GM21423 (cell line): Measurements from ENCODE around the gene CEACAM21.

Source experiments
- ATAC-seq: cut with Tn5 transposase; IDR thresholded peaks from one replicate; pipeline ENCODE4 v1.9.1; 2021; ENCODE audit warnings: mild to moderate bottlenecking, moderate library complexity; ENCODE audit not compliant: unreplicated experiment

CEACAM21 gene

DNA sequence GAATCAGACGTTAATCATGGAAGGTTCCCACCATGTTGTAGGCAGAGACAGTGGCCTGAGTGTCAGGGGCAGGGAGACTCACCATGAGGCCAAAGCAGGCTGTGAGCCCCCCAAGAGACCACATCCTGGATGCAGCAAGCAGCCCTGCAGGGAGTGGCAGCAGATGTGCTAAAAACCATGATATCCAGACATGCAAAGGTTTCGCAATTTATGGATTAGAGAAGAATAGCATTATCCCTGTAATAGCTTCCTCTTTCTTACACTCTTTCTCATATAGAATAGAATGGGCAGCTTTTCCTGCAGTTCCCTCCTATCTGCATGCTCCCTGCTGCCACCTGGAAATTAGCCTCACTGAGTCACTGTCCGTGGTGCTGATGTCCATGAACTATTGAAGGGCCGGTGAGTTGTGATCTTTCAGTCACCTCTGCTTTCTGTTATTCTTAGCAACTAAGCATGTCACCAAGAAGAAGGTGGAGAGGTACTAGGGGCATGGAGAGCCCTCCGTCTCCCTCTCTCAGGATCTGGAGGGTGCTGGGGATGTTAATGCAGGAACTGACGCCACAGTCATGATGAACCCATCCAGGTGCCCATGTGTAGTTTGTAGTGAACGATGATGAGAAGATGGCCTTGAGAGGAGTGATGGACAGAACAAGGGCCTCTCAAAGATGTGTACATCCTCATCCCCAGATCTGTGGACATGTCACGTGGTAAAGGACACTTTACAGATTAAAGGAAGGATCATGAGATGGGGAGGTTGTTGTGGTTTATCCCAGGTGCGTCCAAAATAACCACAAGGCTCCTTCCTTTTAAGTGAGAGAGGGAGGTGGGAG is 41.0 kb downstream of the CEACAM21 start:
- ATAC-seq: no peak

DNA sequence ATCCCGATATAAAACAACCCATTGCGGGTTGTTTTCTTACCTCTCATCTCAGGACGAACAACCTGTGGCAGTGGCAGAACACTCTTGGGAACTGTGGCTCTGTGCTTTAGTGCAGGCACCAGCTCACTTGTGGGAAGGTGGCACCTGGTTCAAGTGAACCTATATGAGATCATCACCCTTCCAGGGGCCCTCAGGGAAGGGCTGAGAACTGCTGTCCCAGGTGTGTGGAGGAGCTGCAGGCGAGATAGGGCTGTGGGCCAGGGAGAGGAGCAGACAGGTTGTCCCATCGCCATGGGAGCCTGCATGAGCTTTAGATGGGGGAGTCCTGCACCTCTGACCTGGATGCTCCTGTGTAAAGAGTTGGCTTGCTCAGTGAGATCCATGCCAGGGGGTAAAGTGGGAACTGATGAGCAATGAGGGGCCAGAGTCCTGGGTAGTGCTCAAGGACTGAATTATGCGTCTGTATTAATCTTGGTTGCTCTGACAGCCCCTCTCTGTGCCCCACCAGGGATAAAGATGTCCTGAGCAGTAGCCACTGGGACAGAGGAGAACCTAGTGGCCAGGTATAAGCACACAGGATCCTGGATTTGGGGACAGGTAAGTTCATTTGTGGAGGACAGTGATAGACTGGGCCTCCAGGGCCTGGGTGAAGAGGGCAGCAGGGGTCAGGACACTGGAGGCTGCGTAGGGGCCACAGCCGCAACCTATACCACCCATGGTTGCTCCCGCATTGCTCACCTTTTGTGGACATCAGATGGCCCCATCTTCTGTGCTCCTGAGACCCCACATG is 42.2 kb downstream of the CEACAM21 start:
- no peak for ATAC-seq

DNA sequence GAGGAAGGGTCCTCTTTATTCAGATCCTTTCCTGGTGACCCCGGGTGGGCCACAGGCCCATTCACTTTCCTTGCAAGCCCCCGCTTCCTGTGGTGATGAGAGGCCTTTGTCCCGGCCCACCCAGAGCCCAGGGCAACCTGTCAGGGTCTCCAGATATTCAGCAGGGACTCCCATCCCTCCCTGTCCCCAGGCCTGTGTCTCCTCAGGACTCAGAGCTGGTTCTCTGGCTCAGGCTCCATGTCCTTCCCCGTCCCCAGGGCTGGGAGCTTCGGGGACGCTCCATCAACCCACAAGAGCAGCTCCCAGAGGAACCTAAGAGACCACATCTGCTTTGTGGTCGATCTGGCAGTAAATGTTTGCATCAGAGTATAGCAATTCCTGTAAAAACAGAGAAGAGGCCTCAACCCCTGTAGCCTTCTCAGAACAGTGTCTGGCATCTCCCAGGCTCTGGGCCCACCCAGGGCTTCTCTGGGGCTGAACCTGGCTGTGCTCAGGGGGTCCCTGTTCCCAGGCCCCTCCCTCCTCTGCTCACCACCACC is 43.1 kb downstream of the CEACAM21 start:
- no peak for ATAC-seq

DNA sequence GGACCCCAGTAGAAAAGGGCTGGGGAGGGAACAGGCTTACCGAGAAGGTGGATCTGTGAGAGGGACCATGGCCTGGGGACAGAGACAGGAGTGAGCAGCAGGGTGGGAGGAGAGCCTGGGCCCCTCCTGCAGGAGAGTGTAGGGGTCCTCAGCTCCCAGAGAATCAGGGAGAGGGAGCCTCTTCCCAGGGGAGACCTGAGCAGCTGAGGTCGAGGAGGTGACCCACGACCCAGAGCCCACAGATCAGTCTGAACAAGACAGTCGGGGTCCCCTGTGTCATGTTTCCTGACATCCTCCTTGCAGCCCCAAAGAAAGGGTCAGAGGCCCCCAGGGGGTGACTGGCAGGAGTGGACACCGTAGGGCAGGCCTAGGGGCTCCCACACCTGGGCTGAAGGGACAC is 44.2 kb downstream of the CEACAM21 start:
- ATAC-seq: no peak

DNA sequence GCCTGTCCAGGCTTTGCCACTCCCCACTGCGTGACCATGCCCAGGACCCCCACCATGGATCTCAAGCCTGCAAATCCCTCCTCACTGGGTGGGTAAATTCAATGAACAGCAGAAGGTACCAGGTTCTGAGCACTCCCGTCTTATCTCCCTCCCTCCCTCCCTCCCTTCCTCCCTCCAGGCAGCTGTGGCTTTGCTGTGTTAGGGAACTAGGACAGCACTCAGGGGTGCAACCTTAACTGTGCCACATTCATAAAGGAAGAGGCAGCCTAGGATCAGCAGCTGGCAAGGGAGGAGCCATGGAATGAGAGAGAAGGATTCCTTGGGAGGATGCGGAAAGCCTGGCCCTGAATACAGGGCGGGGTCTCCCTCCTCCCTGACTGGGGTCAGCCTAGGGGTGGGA is 45.3 kb downstream of the CEACAM21 start:
- no peak for ATAC-seq

DNA sequence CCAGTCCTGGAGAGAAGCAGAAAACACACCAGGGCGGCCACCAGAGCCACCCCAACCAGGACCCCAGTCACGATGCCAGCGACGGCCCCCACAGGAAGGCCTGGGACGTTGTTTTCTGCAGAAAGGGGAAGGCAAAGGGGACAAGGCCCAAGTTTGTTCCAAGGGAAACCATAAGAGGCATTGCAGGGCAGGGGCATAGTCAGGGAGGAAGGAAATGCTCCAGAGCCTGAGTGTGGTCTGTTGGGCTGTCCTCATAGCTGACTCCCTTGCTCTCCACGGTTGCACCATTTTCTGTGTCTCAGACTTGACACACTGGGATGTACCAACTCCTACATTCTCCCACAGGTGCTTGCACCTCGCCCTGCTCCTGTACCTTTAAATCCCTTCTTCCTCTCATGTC is 45.7 kb downstream of the CEACAM21 start:
- ATAC-seq: no peak

DNA sequence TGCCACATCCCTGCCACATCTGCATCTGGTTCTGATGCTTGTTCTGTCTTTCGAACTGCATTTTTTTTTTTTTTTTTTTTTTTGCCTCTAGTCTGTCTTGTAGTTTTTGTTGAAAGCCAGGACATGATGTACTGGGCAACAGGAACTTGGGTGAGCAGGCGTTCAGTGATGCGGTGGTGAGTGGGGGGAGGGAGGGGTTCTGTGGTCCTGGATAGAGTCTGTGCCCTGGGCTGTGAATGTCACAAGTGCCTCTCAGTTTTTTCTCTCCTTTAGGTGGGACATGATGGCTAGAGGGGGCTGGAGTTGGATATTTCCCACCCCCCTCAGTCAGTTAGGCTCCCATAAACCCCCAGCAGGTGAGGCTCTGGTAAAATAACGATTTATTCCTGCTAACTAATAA is 47.4 kb downstream of the CEACAM21 start:
- ATAC-seq: no peak

DNA sequence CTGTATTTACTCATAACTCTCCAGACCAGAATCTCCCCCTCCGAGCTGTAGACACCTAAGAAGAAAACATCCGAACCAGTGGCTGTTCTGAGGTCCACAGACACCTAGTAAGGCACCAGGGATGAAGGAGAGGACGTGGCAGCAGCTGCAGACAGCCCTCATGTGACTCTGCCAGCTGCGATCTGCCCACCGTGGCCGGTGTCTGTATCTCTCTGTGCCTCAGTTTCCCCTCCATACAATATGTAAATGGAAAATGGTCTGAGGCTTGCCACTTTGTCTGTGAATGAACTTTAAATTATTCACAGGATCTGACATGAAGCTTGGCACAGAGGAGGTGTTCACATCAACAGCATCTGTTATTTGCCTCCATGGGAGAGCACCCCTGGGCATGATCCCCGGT is 48.5 kb downstream of the CEACAM21 start:
- ATAC-seq: no peak

DNA sequence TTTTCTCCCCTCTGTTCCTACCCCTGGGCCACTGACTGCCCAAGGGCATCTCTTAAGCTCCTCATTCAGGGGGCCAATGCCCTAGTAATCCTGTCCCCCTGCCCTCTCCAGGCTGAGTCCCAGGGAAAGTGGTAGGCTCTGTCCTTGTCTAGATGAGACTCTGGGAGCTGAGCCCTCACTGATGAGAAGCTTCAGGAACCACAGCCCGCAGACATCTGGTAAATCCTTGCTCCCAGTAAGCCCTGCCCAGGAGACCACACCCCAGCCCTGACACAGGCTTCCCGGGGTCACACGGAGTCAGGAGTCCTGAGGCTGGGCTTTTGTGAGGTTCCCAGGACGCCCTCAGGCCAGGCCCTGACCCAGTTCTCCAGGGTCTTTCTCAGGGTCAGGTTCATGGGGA is 49.0 kb downstream of the CEACAM21 start:
- no peak for ATAC-seq

DNA sequence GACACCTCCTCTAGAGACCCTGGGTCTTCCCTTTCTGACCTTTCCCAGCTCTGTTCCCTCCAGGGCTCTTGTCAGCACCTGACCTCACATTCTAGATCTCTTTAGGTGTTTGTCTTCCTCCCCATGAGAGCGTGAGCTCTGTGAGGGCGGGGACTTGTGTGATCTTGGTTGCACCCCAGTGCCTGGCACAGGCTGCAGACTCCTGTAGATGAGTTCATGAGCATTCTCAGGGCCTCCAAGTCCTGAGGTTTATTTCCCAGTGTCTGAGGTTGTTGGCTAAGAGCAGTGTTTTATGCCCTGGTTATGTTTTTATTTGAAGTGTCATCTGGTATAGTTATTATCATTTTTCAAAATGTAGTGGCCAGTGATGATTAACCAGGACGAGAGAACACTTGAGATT is 50.3 kb downstream of the CEACAM21 start:
- ATAC-seq: no peak

DNA sequence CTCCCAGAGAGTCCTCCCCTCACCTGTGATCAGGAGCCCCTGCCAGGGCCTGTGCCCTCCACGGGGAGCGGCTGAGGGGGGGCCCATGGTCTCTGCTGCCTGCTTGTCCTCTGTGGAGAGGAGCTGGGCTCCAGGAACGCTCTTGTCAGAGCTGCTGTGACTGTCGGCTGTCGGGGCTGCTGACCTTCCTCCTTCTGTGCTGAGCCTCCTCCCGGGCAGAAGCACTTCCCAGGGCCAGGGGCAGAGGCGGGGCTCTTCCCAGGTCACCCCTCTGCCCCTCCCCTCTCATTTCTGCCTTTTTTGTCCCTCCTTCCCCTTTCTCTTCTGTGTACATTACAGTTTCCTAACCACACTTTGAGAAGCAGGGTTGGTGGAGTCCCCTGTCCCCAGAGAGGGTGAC is 50.9 kb downstream of the CEACAM21 start, which contains the start of gene CEACAM4:
Gene CEACAM4 (minus strand): TSS at position 198 of the 400 bp plus-strand sequence. CDS start 111 bp downstream, at position 87.
- ATAC-seq: no peak

DNA sequence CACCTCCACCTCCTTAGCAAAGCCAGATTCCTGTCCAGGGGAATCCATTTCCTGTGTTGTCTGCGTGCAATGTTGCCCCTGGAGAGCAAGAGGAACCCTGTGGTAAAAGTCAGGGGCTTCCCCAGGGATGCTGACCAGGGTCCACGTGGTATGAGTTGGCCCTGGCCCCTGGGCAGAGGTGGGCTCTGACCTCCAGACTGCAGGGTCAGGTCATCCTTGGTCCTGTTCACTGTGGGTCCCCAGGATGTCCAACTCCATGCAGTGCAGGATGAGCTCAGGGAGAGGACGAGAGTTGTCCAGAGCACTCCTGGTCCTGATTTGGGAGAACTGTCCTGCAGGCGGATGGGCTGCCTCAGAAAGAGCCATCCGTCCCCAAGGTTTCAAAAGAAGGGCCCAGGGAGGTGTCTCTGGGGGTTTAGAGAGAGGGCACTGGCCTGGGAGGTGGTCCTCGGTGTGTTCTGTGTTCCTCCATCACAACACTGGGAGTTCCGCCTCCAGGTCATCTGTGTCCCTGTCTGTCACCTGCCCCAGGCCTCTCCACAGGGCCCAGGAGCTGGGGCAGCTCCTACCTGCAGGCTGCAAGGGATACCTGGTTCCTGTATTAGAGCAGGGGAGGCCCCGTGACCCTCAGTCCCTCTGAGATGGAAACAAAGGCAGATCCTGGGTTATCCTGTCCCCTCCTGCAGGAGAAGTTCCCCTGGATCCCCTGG is 52.2 kb downstream of the CEACAM21 start:
- ATAC-seq: no peak
